BJ (cell line): Measurements from ENCODE around the gene PATL1. TPM values are rescaled to one million over a fixed set of nuclear protein-coding genes. Genes with fewer than 3 reads are reported as not detected.
"Not testable (repeated sequence)": the region's sequence is repeated elsewhere in the genome, so short reads cannot be mapped to it uniquely, and the experiment has no call there.

Source experiments
- CTCF ChIA-PET: fragments of 350-600 bp; formaldehyde crosslinking; extraction: SDS; loops from one replicate; lab custom pipeline; 2021; ENCODE audit warnings: antibody characterized with exemption, inconsistent platforms; lab: Yijun Ruan, JAX
- POLR2A ChIA-PET: fragments of 300-600 bp; sonication (Branson Sonifier 250); formaldehyde crosslinking; extraction: SDS; loops from one replicate; lab custom pipeline; 2021; ENCODE audit warnings: antibody characterized with exemption; lab: Charles Lee
- DNase-seq: peaks from one replicate; pipeline ENCODE4 v3.0.0-alpha.2; 2011; ENCODE audit warnings: low read depth
- H3K27me3 ChIP-seq: 2 replicates; pipeline ENCODE4 v1.6.0; 2011; ENCODE audit warnings: low read length; ENCODE audit not compliant: control insufficient read depth, insufficient read depth
- H3K36me3 ChIP-seq: 2 replicates; pipeline ENCODE4 v1.5.1; 2011; ENCODE audit warnings: low read length; ENCODE audit not compliant: control insufficient read depth, insufficient read depth
- H3K4me3 ChIP-seq: 2 replicates; pipeline ENCODE4 v1.5.1; 2011; ENCODE audit warnings: low read depth, mild to moderate bottlenecking, control low read depth, low read length
- CTCF ChIP-seq: IDR thresholded peaks from 2 replicates; pipeline ENCODE4 v1.5.1; 2011; ENCODE audit warnings: low read depth, mild to moderate bottlenecking, control low read depth, inconsistent platforms, low read length, moderate library complexity; ENCODE audit not compliant: insufficient read depth
- polyA plus RNA-seq: library from polyadenylated mRNA; depleted of rRNA; stranded (reverse); fragments of >200 nt; gene quantifications from 2 replicates; pipeline ENCODE4 v1.2.3, GENCODE V29; 2011

PATL1 gene
- polyA plus RNA-seq, 1 experiment: 34.3 TPM

- Histone ChIP-seq H3K36me3 (no peaks in the 10 kb centered on the region), H3K4me3 (no peak overlapping the region), H3K27me3 (no peaks in the 10 kb centered on the region)
- POLR2A ChIA-PET: no interaction called here
- CTCF ChIA-PET: no interaction called here
- no peak for DNase-seq
- no peak for TF ChIP-seq CTCF
Measured at GRCh38 chr11:59698506-59698905, 29.7 kb upstream of the PATL1 start.

DNA sequence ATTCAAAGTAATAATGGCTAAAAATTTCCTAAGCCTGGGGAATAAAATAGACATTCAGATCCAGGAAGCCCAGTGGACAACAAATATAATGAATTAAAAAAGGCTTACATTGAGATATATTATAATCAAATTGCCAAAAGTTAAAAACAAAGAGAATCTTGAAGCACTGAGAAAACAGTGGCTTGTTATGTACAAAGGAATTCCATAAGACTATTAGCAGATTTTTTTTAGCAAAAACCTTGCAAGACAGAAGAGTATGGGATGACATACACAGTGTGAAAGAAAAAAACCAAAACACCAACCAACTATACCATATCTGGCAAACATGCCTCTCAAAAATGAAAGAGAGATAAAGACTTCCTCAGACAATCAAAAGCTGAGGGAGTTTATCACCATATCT is 24.1 kb upstream of the PATL1 start:
- DNase-seq: no peak
- ChIA-PET CTCF (no interaction called here), POLR2A (no interaction called here)
- no peak for TF ChIP-seq CTCF
- no peak overlapping the region for H3K4me3 ChIP-seq
- H3K36me3 ChIP-seq: no peaks in the 10 kb centered on the region
- H3K27me3 ChIP-seq: no peaks in the 10 kb centered on the region; the same call in 1 of the 2 replicates

GRCh38 chr11:59691156-59691555 is 22.3 kb upstream of the PATL1 start:
- no peak for TF ChIP-seq CTCF
- no peak overlapping the region for H3K4me3 ChIP-seq
- ChIA-PET CTCF (interaction anchor here (0.6 to 1.0 kb wide), 3 partner anchors 9 to 239 kb away, joined by 3 read pairs; no protein-coding TSS in a partner anchor), POLR2A (no interaction called here)
- DNase-seq: no peak
- no peaks in the 10 kb centered on the region for H3K36me3 ChIP-seq
- no peaks in the 10 kb centered on the region; the same call in 1 of the 2 replicates for H3K27me3 ChIP-seq

GRCh38 chr11:59689015-59689414 is 20.2 kb upstream of the PATL1 start:
- ChIA-PET POLR2A (no interaction called here), CTCF (interaction anchor here (2.0 kb wide), 1 partner anchor 8 kb away, joined by 7 read pairs; no protein-coding TSS in a partner anchor)
- Histone ChIP-seq H3K36me3 (no peaks in the 10 kb centered on the region), H3K4me3 (no peak overlapping the region), H3K27me3 (no peaks in the 10 kb centered on the region; the same call in none of the 2 replicates)
- no peak for TF ChIP-seq CTCF
- no peak for DNase-seq

- DNase-seq, H3K27me3 ChIP-seq, POLR2A ChIA-PET, H3K36me3 ChIP-seq, H3K4me3 ChIP-seq: not testable (repeated sequence)
- CTCF ChIA-PET: interaction anchor here (0.7 to 2.5 kb wide), 7 partner anchors 9 to 144 kb away, joined by 3 to 24 read pairs (median 5); partner anchors contain the start of gene PATL1
Measured at GRCh38 chr11:59681260-59681725, 12.5 kb upstream of the PATL1 start.
